Nephron (organoid): ENCODE results near the gene DUSP22.

Source experiments
- H3K27ac Mint-ChIP-seq, 3 experiments: 2 replicates each; pipeline ENCODE4 v1.8.0; 2020; ENCODE audit warnings: mixed read lengths in 3 of 3, mild to moderate bottlenecking in 2 of 3, moderate library complexity in 1 of 3
- H3K27me3 Mint-ChIP-seq: 2 replicates; pipeline ENCODE4 v1.8.0; 2021; ENCODE audit warnings: low read depth, mild to moderate bottlenecking, moderate library complexity, mixed read lengths
- H3K36me3 Mint-ChIP-seq: 2 replicates; pipeline ENCODE4 v1.8.0; 2020; ENCODE audit warnings: low read depth, mixed read lengths
- H3K4me1 Mint-ChIP-seq: 2 replicates; pipeline ENCODE4 v1.8.0; 2020; ENCODE audit warnings: mixed read lengths
- H3K4me3 Mint-ChIP-seq, 3 experiments: 2 replicates each; pipeline ENCODE4 v1.8.0; 2020; ENCODE audit warnings: mild to moderate bottlenecking in 3 of 3, mixed read lengths in 3 of 3, moderate library complexity in 2 of 3
- H3K9me3 Mint-ChIP-seq: 2 replicates; pipeline ENCODE4 v1.8.0; 2020; ENCODE audit warnings: mixed read lengths
- TF ChIP-seq, protein P1 (sequence below), 3 experiments: fragments of 200-600 bp; sonication (generic); IDR thresholded peaks; one replicate each; pipeline ENCODE4 v1.5.0; 2021; ENCODE audit warnings: antibody characterized with exemption in 3 of 3; ENCODE audit not compliant: unreplicated experiment in 3 of 3

The DUSP22 gene

DNA sequence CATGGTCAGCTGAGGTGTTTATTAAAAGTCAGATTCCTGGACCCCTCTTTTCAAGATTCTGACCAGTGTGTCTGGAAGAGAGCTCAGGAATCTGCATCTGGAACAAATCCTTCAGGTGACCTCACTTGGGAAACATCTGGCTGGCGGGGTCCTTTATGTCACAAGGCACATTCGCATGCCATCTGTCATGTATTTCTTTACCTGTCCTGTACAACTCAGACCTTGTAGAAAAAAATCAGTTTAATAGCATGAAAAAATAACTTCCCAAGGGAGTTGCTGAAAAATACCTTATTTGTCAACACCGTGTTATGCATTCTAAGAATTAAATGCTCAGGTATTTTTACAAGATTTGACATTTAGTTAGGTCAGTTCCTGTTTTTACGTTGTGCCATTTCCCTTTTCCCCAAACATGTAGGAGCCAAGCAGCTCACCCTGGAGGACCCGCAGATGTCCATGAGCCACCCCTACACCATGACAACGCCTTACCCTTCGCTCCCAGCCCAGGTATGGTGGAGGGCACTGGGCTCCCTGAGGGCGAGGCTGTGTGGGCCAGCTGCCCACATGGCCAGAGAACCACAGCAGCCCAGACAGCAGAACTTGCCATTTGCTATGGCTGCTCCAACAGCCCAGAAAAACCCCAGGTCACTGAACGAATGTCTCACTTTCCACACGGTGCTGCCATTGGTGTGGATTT, 103.3 kb downstream of the DUSP22 start:
- Mint-ChIP-seq H3K27me3 (peaks cover 82% of the 10 kb centered on the region), H3K9me3 (no peaks in the 10 kb centered on the region), H3K4me3 (no peak overlapping the region), H3K36me3 (no peaks in the 10 kb centered on the region), H3K4me1 (peaks cover 13% of the 10 kb centered on the region), H3K27ac (no peak overlapping the region)
- TF ChIP-seq, protein P1, sequence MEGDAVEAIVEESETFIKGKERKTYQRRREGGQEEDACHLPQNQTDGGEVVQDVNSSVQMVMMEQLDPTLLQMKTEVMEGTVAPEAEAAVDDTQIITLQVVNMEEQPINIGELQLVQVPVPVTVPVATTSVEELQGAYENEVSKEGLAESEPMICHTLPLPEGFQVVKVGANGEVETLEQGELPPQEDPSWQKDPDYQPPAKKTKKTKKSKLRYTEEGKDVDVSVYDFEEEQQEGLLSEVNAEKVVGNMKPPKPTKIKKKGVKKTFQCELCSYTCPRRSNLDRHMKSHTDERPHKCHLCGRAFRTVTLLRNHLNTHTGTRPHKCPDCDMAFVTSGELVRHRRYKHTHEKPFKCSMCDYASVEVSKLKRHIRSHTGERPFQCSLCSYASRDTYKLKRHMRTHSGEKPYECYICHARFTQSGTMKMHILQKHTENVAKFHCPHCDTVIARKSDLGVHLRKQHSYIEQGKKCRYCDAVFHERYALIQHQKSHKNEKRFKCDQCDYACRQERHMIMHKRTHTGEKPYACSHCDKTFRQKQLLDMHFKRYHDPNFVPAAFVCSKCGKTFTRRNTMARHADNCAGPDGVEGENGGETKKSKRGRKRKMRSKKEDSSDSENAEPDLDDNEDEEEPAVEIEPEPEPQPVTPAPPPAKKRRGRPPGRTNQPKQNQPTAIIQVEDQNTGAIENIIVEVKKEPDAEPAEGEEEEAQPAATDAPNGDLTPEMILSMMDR (IDR thresholded peaks at IDR 0.05; ENCODE audit: unreplicated experiment in 3 of 3): no peak

DNA sequence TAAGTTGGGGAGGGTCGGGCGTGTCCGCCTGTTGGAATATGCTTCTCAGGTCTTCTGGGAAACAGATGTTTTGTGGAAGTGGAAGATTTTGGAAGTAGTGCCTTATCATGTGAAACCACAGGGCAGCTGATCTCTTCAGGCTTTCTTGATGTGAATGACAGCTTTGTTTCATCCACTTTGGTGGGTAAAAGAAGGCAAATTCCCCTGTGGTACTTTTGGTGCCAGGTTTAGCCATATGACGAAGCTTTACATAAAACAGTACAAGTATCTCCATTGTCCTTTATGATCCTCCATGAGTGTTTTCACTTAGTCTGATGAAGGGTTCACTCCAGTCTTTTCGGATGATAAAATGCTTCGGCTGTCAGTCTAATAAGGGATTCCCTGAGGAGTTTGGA, 103.8 kb downstream of the DUSP22 start:
- H3K27me3 Mint-ChIP-seq: peaks cover 81% of the 10 kb centered on the region
- no peak overlapping the region for H3K4me3 Mint-ChIP-seq
- TF ChIP-seq, protein P1 (IDR thresholded peaks at IDR 0.05; ENCODE audit: unreplicated experiment in 3 of 3): no peak
- peaks cover 10% of the 10 kb centered on the region for H3K4me1 Mint-ChIP-seq
- no peaks in the 10 kb centered on the region for H3K36me3 Mint-ChIP-seq
- H3K27ac Mint-ChIP-seq: no peak overlapping the region
- H3K9me3 Mint-ChIP-seq: no peaks in the 10 kb centered on the region

DNA sequence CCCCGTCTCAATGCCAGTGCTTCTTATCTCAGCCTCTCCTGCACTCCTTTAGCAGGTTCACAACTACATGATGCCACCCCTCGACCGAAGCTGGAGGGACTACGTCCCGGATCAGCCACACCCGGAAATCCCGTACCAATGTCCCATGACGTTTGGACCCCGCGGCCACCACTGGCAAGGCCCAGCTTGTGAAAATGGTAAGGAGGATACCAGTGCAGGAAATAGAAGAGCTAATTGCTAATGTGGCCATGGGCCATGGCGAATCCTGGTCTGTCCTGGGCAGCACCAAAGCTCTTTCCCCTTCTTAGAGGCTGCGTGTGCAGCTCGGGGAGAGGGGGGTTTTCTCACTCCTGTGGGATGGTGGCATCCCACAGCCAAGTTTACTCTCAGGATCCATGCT, 104.8 kb downstream of the DUSP22 start:
- H3K27ac Mint-ChIP-seq: no peak overlapping the region
- H3K36me3 Mint-ChIP-seq: no peaks in the 10 kb centered on the region

DNA sequence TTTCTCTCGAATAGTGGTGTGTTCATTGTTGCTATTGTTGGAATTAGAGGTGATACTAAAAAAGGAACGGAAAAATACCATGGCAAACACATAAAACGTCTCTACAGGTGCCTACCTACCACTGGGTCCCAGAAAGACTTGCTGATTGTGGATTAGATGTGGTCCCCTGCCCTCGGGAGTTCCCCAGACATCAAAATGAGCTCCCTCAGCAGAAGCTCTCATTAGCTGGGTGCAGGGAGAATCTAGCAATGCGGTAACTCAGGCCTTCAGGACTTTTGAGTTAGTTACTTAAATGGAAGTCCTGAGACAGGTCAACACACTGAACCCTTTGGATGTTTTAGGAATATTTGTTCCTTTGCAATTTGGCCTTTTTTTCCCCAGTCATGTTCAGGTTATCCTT, 105.3 kb downstream of the DUSP22 start:
- no peak overlapping the region for H3K4me3 Mint-ChIP-seq
- TF ChIP-seq, protein P1 (IDR thresholded peaks at IDR 0.05; ENCODE audit: unreplicated experiment in 3 of 3): no peak
- peaks cover 74% of the 10 kb centered on the region for H3K27me3 Mint-ChIP-seq
- H3K4me1 Mint-ChIP-seq: peaks cover 7% of the 10 kb centered on the region
- H3K27ac Mint-ChIP-seq: no peak overlapping the region
- H3K36me3 Mint-ChIP-seq: no peaks in the 10 kb centered on the region
- no peaks in the 10 kb centered on the region for H3K9me3 Mint-ChIP-seq

More for the DNA sequence above, 104.8 kb downstream of the DUSP22 start:
- Mint-ChIP-seq H3K27me3 (peaks cover 74% of the 10 kb centered on the region), H3K4me1 (peaks cover 7% of the 10 kb centered on the region), H3K4me3 (no peak overlapping the region), H3K9me3 (no peaks in the 10 kb centered on the region)
- TF ChIP-seq, protein P1 (IDR thresholded peaks at IDR 0.05; ENCODE audit: unreplicated experiment in 3 of 3): no peak

DNA sequence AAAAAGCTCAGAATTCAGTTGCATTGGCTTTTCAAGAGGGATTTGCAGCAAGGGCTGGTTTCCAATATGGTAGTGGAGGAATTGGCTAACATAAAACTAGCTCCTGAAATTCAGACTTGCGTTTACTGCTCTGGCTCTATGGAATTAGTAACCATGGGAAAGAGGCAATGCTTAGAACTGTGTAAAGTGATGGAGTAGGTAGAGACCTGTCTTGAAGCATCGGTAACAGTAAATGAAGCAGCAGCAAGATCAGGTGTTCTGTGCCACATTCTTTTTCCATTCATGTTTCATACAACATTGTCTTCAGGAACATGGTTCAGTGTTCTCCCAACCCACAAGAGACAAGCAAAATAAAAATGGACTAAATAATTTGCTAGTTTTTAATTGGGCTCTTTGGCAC, 105.8 kb downstream of the DUSP22 start:
- Mint-ChIP-seq H3K4me1 (peaks cover 7% of the 10 kb centered on the region), H3K27me3 (peaks cover 74% of the 10 kb centered on the region), H3K4me3 (no peak overlapping the region), H3K9me3 (no peaks in the 10 kb centered on the region), H3K36me3 (no peaks in the 10 kb centered on the region), H3K27ac (no peak overlapping the region)
- TF ChIP-seq, protein P1 (IDR thresholded peaks at IDR 0.05; ENCODE audit: unreplicated experiment in 3 of 3): no peak

DNA sequence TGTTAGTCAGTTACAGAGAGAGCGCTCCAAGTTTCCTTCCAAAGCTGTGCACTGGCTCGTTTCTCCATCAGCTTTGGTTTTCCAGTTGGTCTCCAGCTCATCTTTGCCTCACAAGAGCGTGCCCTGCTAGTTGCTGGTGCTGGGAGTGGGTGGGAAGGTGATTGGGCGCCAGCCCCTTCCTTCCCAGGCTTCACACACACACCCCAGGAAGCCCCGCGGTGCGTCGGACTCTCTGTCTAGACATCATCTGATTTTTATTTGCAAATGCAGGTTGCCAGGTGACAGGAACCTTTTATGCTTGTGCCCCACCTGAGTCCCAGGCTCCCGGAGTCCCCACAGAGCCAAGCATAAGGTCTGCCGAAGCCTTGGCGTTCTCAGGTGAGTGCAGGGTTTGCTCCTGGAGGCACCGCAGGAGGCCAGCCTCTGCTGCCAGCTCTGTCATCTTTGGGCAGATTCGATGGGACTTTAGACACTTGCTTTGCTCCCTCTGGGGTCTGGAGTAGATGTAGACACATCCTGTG, 106.3 kb downstream of the DUSP22 start:
- Mint-ChIP-seq H3K27ac (no peak overlapping the region), H3K36me3 (no peaks in the 10 kb centered on the region), H3K4me3 (no peak overlapping the region), H3K4me1 (peaks cover 5% of the 10 kb centered on the region), H3K9me3 (no peaks in the 10 kb centered on the region), H3K27me3 (peaks cover 72% of the 10 kb centered on the region)
- TF ChIP-seq, protein P1 (IDR thresholded peaks at IDR 0.05; ENCODE audit: unreplicated experiment in 3 of 3): no peak
